Osteocyte (in vitro differentiated cells): ENCODE measurements around the gene LTC4S. TPM values are rescaled to one million over a fixed set of nuclear protein-coding genes. Genes with fewer than 3 reads are reported as not detected.
A peak's percentile ranks its signal among the peaks of the same experiment; 100 is the strongest.

Experiments used
- DNase-seq: peaks from one replicate; pipeline ENCODE4 v3.0.0; 2021; ENCODE audit warnings: mixed read lengths; ENCODE audit not compliant: unreplicated experiment; ENCODE audit errors: extremely low spot score
- H3K27ac Mint-ChIP-seq: one replicate; pipeline ENCODE4 v1.8.0; 2021; ENCODE audit warnings: mild to moderate bottlenecking, mixed read lengths; ENCODE audit not compliant: unreplicated experiment
- H3K27me3 Mint-ChIP-seq: one replicate; pipeline ENCODE4 v1.8.0; 2021; ENCODE audit warnings: mixed read lengths; ENCODE audit not compliant: unreplicated experiment
- H3K36me3 Mint-ChIP-seq: one replicate; pipeline ENCODE4 v1.8.0; 2021; ENCODE audit warnings: mixed read lengths; ENCODE audit not compliant: unreplicated experiment
- H3K4me1 Mint-ChIP-seq: one replicate; pipeline ENCODE4 v1.8.0; 2021; ENCODE audit warnings: mixed read lengths; ENCODE audit not compliant: unreplicated experiment
- H3K4me3 Mint-ChIP-seq: one replicate; pipeline ENCODE4 v1.8.0; 2021; ENCODE audit warnings: mild to moderate bottlenecking, moderate library complexity, mixed read lengths; ENCODE audit not compliant: unreplicated experiment
- H3K9me3 Mint-ChIP-seq: one replicate; pipeline ENCODE4 v1.8.0; 2021; ENCODE audit warnings: mixed read lengths; ENCODE audit not compliant: unreplicated experiment
- CTCF ChIP-seq: fragments of 200-600 bp; sonication (generic); IDR thresholded peaks from 2 replicates; pipeline ENCODE4 v1.5.0; 2021; ENCODE audit warnings: antibody characterized with exemption, mild to moderate bottlenecking, moderate library complexity
- total RNA-seq: library from RNA; stranded (reverse); gene quantifications from 2 replicates; pipeline ENCODE4 v1.2.1, GENCODE V29; 2021

LTC4S gene
- total RNA-seq, 1 donor from 2014 or later, result 2.4 TPM

GRCh38 chr5:179795049-179795862 is 1.5 kb downstream of the LTC4S start:
- H3K27me3 Mint-ChIP-seq, result no peaks in the 10 kb centered on the region
- H3K4me3 Mint-ChIP-seq, result peak overlapping the region; percentile 60
- no peak for DNase-seq
- H3K4me1 Mint-ChIP-seq, result peaks cover 14% of the 10 kb centered on the region
- H3K36me3 Mint-ChIP-seq, result peaks cover 10% of the 10 kb centered on the region
- TF ChIP-seq CTCF, result no peak
- H3K9me3 Mint-ChIP-seq, result no peaks in the 10 kb centered on the region
- H3K27ac Mint-ChIP-seq, result no peak overlapping the region

GRCh38 chr5:179795863-179796833 is 2.4 kb downstream of the LTC4S start:
- Mint-ChIP-seq H3K27ac (peak overlapping the region; percentile 58), H3K4me1 (peaks cover 14% of the 10 kb centered on the region), H3K9me3 (no peaks in the 10 kb centered on the region), H3K27me3 (no peaks in the 10 kb centered on the region), H3K36me3 (peaks cover 10% of the 10 kb centered on the region), H3K4me3 (peak overlapping the region; percentile 60)
- DNase-seq, result peak; percentile 95
- TF ChIP-seq CTCF, result peak; percentile 96

GRCh38 chr5:179796877-179797608 is 3.3 kb downstream of the LTC4S start:
- TF ChIP-seq CTCF, result no peak
- Mint-ChIP-seq H3K4me1 (peaks cover 15% of the 10 kb centered on the region), H3K36me3 (peaks cover 15% of the 10 kb centered on the region), H3K27ac (peak overlapping the region; percentile 58), H3K9me3 (no peaks in the 10 kb centered on the region), H3K4me3 (peak overlapping the region; percentile 60), H3K27me3 (no peaks in the 10 kb centered on the region)
- DNase-seq, result no peak

- no peaks in the 10 kb centered on the region for H3K27me3 Mint-ChIP-seq
- H3K36me3 Mint-ChIP-seq, result peaks cover 19% of the 10 kb centered on the region
- DNase-seq, result no peak
- peaks cover 15% of the 10 kb centered on the region for H3K4me1 Mint-ChIP-seq
- H3K27ac Mint-ChIP-seq, result no peak overlapping the region
- no peak for TF ChIP-seq CTCF
- H3K9me3 Mint-ChIP-seq, result no peaks in the 10 kb centered on the region
- H3K4me3 Mint-ChIP-seq, result no peak overlapping the region
These were observed 4.0 kb downstream of the LTC4S start for GRCh38 chr5:179797741-179798140.
